H9 (cell line): ENCODE measurements around the gene UBE2V1. TPM values are rescaled to one million over a fixed set of nuclear protein-coding genes. Genes with fewer than 3 reads are reported as not detected.

Experiments used
- DNase-seq: peaks from one replicate; pipeline ENCODE4 v3.0.0-alpha.2; 2017
- H2AFZ ChIP-seq: one replicate; pipeline ENCODE4 v1.6.1; 2013; ENCODE audit warnings: mild to moderate bottlenecking, low read length, control low read depth, moderate library complexity
- H2AK5ac ChIP-seq: 2 replicates; pipeline ENCODE4 v1.6.1; 2013; ENCODE audit warnings: low read length, control low read depth, mixed read lengths; ENCODE audit not compliant: insufficient read length
- H2BK120ac ChIP-seq: one replicate; pipeline ENCODE4 v1.6.1; 2013; ENCODE audit warnings: low read depth, mild to moderate bottlenecking, low read length, control low read depth, inconsistent platforms; ENCODE audit not compliant: poor library complexity, severe bottlenecking
- H2BK12ac ChIP-seq: 2 replicates; pipeline ENCODE4 v1.6.1; 2013; ENCODE audit warnings: low read length, control low read depth, mixed read lengths, low read depth; ENCODE audit not compliant: insufficient read length
- H2BK15ac ChIP-seq: 2 replicates; pipeline ENCODE4 v1.6.1; 2013; ENCODE audit warnings: low read depth, low read length, control low read depth
- H2BK20ac ChIP-seq: one replicate; pipeline ENCODE4 v1.6.1; 2013; ENCODE audit warnings: low read depth, mild to moderate bottlenecking, low read length, control low read depth, inconsistent platforms; ENCODE audit not compliant: poor library complexity, severe bottlenecking
- H2BK5ac ChIP-seq: 2 replicates; pipeline ENCODE4 v1.6.1; 2013; ENCODE audit warnings: low read length, control low read depth, mixed read lengths; ENCODE audit not compliant: insufficient read length
- H3K14ac ChIP-seq: 2 replicates; pipeline ENCODE4 v1.6.1; 2013; ENCODE audit warnings: low read length, control low read depth; ENCODE audit not compliant: insufficient read depth
- H3K18ac ChIP-seq: 2 replicates; pipeline ENCODE4 v1.6.1; 2013; ENCODE audit warnings: low read depth, mild to moderate bottlenecking, mixed read lengths, low read length, control low read depth; ENCODE audit not compliant: insufficient read length
- H3K23ac ChIP-seq: 2 replicates; pipeline ENCODE4 v1.6.1; 2013; ENCODE audit warnings: low read length, control low read depth, mixed read lengths, low read depth; ENCODE audit not compliant: insufficient read length
- H3K23me2 ChIP-seq: 2 replicates; pipeline ENCODE4 v1.6.1; 2013; ENCODE audit warnings: low read depth, mild to moderate bottlenecking, mixed read lengths, low read length, control low read depth; ENCODE audit not compliant: insufficient read length, poor library complexity, severe bottlenecking
- H3K27ac ChIP-seq: 2 replicates; pipeline ENCODE4 v1.5.1; 2013; ENCODE audit warnings: low read length, control low read depth, mixed read lengths, low read depth; ENCODE audit not compliant: insufficient read length
- H3K27me3 ChIP-seq: 2 replicates; pipeline ENCODE4 v1.6.1; 2013; ENCODE audit warnings: low read length, control low read depth, inconsistent platforms; ENCODE audit not compliant: insufficient read depth
- H3K4ac ChIP-seq: 2 replicates; pipeline ENCODE4 v1.6.1; 2013; ENCODE audit warnings: low read depth, mild to moderate bottlenecking, control low read depth, inconsistent platforms, low read length, moderate library complexity
- H3K4me1 ChIP-seq: 2 replicates; pipeline ENCODE4 v1.6.1; 2013; ENCODE audit warnings: low read length, control low read depth, inconsistent platforms; ENCODE audit not compliant: insufficient read depth
- H3K4me2 ChIP-seq: 2 replicates; pipeline ENCODE4 v1.6.1; 2013; ENCODE audit warnings: low read length, control low read depth, mixed read lengths; ENCODE audit not compliant: insufficient read length, insufficient read depth
- H3K56ac ChIP-seq: 2 replicates; pipeline ENCODE4 v1.6.1; 2013; ENCODE audit warnings: low read depth, mild to moderate bottlenecking, mixed read lengths, low read length, control low read depth; ENCODE audit not compliant: insufficient read length
- H3K79me1 ChIP-seq: 2 replicates; pipeline ENCODE4 v1.6.1; 2013; ENCODE audit warnings: low read depth, mild to moderate bottlenecking, moderate library complexity, low read length, control low read depth, inconsistent platforms; ENCODE audit not compliant: insufficient read depth, poor library complexity, severe bottlenecking
- H3K79me2 ChIP-seq: 2 replicates; pipeline ENCODE4 v1.6.1; 2013; ENCODE audit warnings: low read length, control low read depth, inconsistent platforms; ENCODE audit not compliant: insufficient read depth
- H3K9ac ChIP-seq: 2 replicates; pipeline ENCODE4 v1.6.1; 2013; ENCODE audit warnings: low read length, control low read depth, mixed read lengths; ENCODE audit not compliant: insufficient read length; ENCODE audit errors: extremely low read depth
- H3K9me3 ChIP-seq: one replicate; pipeline ENCODE4 v1.6.1; 2013; ENCODE audit warnings: low read depth, low read length, inconsistent platforms; ENCODE audit not compliant: control insufficient read depth
- H3T11ph ChIP-seq: one replicate; pipeline ENCODE4 v1.6.1; 2013; ENCODE audit warnings: mild to moderate bottlenecking, low read length, control low read depth, inconsistent platforms
- H4K20me1 ChIP-seq: one replicate; pipeline ENCODE4 v1.6.1; 2013; ENCODE audit not compliant: control insufficient read depth, insufficient read length, insufficient read depth
- H4K5ac ChIP-seq: 2 replicates; pipeline ENCODE4 v1.6.1; 2013; ENCODE audit warnings: low read depth, mild to moderate bottlenecking, mixed read lengths, low read length, control low read depth; ENCODE audit not compliant: insufficient read length
- H4K8ac ChIP-seq: replicated peaks from 2 replicates; pipeline ENCODE4 v1.6.1; 2013; ENCODE audit warnings: low read length, control low read depth, mixed read lengths, low read depth; ENCODE audit not compliant: insufficient read length
- H4K91ac ChIP-seq: 2 replicates; pipeline ENCODE4 v1.6.1; 2013; ENCODE audit warnings: low read depth, mild to moderate bottlenecking, moderate library complexity, mixed read lengths, low read length, control low read depth; ENCODE audit not compliant: insufficient read length
- H3K27ac Mint-ChIP-seq, 3 experiments: 2 replicates in 2 of 3; 3 replicates in 1 of 3; pipeline ENCODE4 v1.8.0; 2020 to 2021; ENCODE audit warnings: mixed read lengths in 3 of 3, mild to moderate bottlenecking in 1 of 3, moderate library complexity in 1 of 3
- H3K27me3 Mint-ChIP-seq: 2 replicates; pipeline ENCODE4 v1.8.0; 2021; ENCODE audit warnings: low read depth, mild to moderate bottlenecking, moderate library complexity, mixed read lengths
- H3K36me3 Mint-ChIP-seq, 3 experiments: 2 replicates in 2 of 3; 3 replicates in 1 of 3; pipeline ENCODE4 v1.8.0; 2020 to 2021; ENCODE audit warnings: low read depth in 3 of 3, mixed read lengths in 3 of 3; ENCODE audit not compliant: insufficient read depth in 1 of 3
- H3K4me1 Mint-ChIP-seq, 2 experiments: 2 replicates each; pipeline ENCODE4 v1.8.0; 2020; ENCODE audit warnings: mixed read lengths in 2 of 2
- H3K4me3 Mint-ChIP-seq, 2 experiments: 2 replicates in 1 of 2; 3 replicates in 1 of 2; pipeline ENCODE4 v1.8.0; 2020 to 2021; ENCODE audit warnings: mild to moderate bottlenecking in 2 of 2, mixed read lengths in 2 of 2, moderate library complexity in 1 of 2
- H3K9me3 Mint-ChIP-seq, 2 experiments: 2 replicates in 1 of 2; 3 replicates in 1 of 2; pipeline ENCODE4 v1.8.0; 2020; ENCODE audit warnings: mild to moderate bottlenecking in 2 of 2, mixed read lengths in 2 of 2, moderate library complexity in 1 of 2
- WGBS: extraction: QIAGEN DNeasy Blood & Tissue Kit; methylation state at CpG from one replicate; pipeline ENCODE4 v1.1.7; 2013; ENCODE audit warnings: missing lambda C conversion rate, low lambda C conversion rate, mixed read lengths; ENCODE audit not compliant: insufficient read length; ENCODE audit errors: extremely low coverage; 5-methylcytosine and 5-hydroxymethylcytosine counted together
- total RNA-seq: library from RNA; stranded (reverse); gene quantifications from 2 replicates; pipeline ENCODE4 v1.2.1, GENCODE V29; 2021
- TF ChIP-seq, protein P1 (sequence below): fragments of 200-600 bp; sonication (generic); conservative IDR thresholded peaks from 3 replicates; pipeline ENCODE4 v1.8.0; 2021; ENCODE audit warnings: antibody characterized with exemption, mild to moderate bottlenecking

Gene UBE2V1
- total RNA-seq, 1 experiment from 2014 or later: 152 TPM

DNA sequence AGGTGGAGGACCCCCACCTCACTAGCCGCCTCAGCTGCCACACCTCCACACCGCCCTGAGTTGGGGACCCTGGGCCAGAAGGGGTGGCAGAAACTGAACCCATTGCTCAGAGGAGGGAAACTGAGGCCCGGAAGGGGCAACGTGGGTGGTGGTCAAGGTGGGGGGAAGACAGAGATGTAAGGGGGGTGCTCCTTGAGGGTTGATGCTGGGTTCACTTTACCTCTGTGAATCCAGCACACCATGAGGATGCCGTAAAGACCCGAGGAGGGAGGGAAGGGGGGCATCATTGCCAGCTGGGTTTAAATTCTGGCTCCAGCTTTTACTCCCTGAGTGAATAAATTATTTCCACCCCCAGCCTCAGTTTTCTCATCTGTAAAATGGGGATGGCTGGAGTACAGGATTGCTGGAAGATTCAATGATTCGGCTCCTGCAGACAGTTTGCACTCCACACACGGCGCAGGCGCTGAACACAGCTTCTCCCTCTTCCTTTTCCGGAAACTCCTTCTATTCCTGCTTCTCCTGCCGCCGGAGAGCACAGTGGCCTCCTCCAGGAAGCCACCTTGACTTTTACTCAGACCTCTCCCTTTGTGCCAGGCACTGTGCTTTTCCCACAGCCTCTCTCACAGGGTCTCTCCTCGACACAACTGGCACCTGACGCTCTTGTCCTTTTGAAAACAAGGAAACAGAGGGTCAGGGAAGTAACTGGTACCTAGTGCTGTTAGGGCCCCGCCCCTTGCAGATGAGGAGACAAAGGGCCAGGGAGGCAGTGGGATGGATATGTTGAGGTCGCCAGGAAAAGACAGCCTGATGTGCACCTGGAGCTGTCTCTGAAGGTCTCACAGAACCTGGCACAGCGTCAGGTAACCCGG lies 59.4 kb downstream of the UBE2V1 start:
- no peak overlapping the region for H3K4ac ChIP-seq
- no peak overlapping the region for H3K14ac ChIP-seq
- no peaks in the 10 kb centered on the region for H3K4me1 ChIP-seq
- no peak overlapping the region for H4K8ac ChIP-seq
- H2AFZ ChIP-seq: no peak overlapping the region
- H2BK15ac ChIP-seq: no peak overlapping the region; the same call in 1 of the 2 replicates
- no peak overlapping the region for H3K4me3 Mint-ChIP-seq
- no peak overlapping the region for H2BK5ac ChIP-seq
- H3T11ph ChIP-seq: no peak overlapping the region
- H3K18ac ChIP-seq: no peak overlapping the region
- H3K9ac ChIP-seq: no peak overlapping the region
- DNase-seq: no peak
- H3K27ac ChIP-seq: no peak overlapping the region
- no peak overlapping the region for H4K5ac ChIP-seq
- no peak overlapping the region for H2AK5ac ChIP-seq
- no peak overlapping the region for H3K23ac ChIP-seq
- no peaks in the 10 kb centered on the region for H3K36me3 Mint-ChIP-seq
- H3K27ac Mint-ChIP-seq: no peak overlapping the region
- WGBS: no CpG with 5 or more reads among the region's 19 CpGs
- no peaks in the 10 kb centered on the region; the same call in 1 of the 2 replicates for H3K27me3 Mint-ChIP-seq
- no peaks in the 10 kb centered on the region; a peak in 1 of 5 replicates for H3K9me3 Mint-ChIP-seq
- no peak overlapping the region for H3K56ac ChIP-seq
- H2BK120ac ChIP-seq: no peak overlapping the region
- H3K4me1 Mint-ChIP-seq: peaks cover 7 to 22% of the 10 kb centered on the region in 2 experiments; a peak in 3 of 4 replicates
- no peaks in the 10 kb centered on the region for H3K23me2 ChIP-seq
- H3K4me2 ChIP-seq: no peak overlapping the region
- H2BK20ac ChIP-seq: no peak overlapping the region
- no peaks in the 10 kb centered on the region for H3K9me3 ChIP-seq
- H3K79me1 ChIP-seq: no peaks in the 10 kb centered on the region
- H4K91ac ChIP-seq: no peak overlapping the region
- TF ChIP-seq, protein P1, sequence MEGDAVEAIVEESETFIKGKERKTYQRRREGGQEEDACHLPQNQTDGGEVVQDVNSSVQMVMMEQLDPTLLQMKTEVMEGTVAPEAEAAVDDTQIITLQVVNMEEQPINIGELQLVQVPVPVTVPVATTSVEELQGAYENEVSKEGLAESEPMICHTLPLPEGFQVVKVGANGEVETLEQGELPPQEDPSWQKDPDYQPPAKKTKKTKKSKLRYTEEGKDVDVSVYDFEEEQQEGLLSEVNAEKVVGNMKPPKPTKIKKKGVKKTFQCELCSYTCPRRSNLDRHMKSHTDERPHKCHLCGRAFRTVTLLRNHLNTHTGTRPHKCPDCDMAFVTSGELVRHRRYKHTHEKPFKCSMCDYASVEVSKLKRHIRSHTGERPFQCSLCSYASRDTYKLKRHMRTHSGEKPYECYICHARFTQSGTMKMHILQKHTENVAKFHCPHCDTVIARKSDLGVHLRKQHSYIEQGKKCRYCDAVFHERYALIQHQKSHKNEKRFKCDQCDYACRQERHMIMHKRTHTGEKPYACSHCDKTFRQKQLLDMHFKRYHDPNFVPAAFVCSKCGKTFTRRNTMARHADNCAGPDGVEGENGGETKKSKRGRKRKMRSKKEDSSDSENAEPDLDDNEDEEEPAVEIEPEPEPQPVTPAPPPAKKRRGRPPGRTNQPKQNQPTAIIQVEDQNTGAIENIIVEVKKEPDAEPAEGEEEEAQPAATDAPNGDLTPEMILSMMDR: no peak
- H3K27me3 ChIP-seq: no peaks in the 10 kb centered on the region
- H3K79me2 ChIP-seq: no peaks in the 10 kb centered on the region
- no peak overlapping the region for H2BK12ac ChIP-seq
- H4K20me1 ChIP-seq: no peaks in the 10 kb centered on the region
